BJ (cell line): ENCODE data around the gene ACSBG1. TPM values are rescaled to one million over a fixed set of nuclear protein-coding genes. Genes with fewer than 3 reads are reported as not detected.

Source experiments
- CTCF ChIA-PET: fragments of 350-600 bp; formaldehyde crosslinking; extraction: SDS; loops from one replicate; lab custom pipeline; 2021; ENCODE audit warnings: antibody characterized with exemption, inconsistent platforms; lab: Yijun Ruan, JAX
- POLR2A ChIA-PET: fragments of 300-600 bp; sonication (Branson Sonifier 250); formaldehyde crosslinking; extraction: SDS; loops from one replicate; lab custom pipeline; 2021; ENCODE audit warnings: antibody characterized with exemption; lab: Charles Lee
- DNase-seq: peaks from one replicate; pipeline ENCODE4 v3.0.0-alpha.2; 2011; ENCODE audit warnings: low read depth
- H3K27me3 ChIP-seq: 2 replicates; pipeline ENCODE4 v1.6.0; 2011; ENCODE audit warnings: low read length; ENCODE audit not compliant: control insufficient read depth, insufficient read depth
- H3K36me3 ChIP-seq: 2 replicates; pipeline ENCODE4 v1.5.1; 2011; ENCODE audit warnings: low read length; ENCODE audit not compliant: control insufficient read depth, insufficient read depth
- H3K4me3 ChIP-seq: 2 replicates; pipeline ENCODE4 v1.5.1; 2011; ENCODE audit warnings: low read depth, mild to moderate bottlenecking, control low read depth, low read length
- CTCF ChIP-seq: IDR thresholded peaks from 2 replicates; pipeline ENCODE4 v1.5.1; 2011; ENCODE audit warnings: low read depth, mild to moderate bottlenecking, control low read depth, inconsistent platforms, low read length, moderate library complexity; ENCODE audit not compliant: insufficient read depth
- polyA plus RNA-seq: library from polyadenylated mRNA; depleted of rRNA; stranded (reverse); fragments of >200 nt; gene quantifications from 2 replicates; pipeline ENCODE4 v1.2.3, GENCODE V29; 2011; rRNA removed

ACSBG1 gene
- polyA plus RNA-seq, 1 experiment, result 0.01 TPM

- ChIA-PET POLR2A (no interaction called here), CTCF (interaction anchor here (0.9 to 2.3 kb wide), 5 partner anchors 10 to 162 kb away, joined by 3 to 13 read pairs (median 4); no protein-coding TSS in a partner anchor)
- no peak for TF ChIP-seq CTCF
- Histone ChIP-seq H3K27me3 (no peaks in the 10 kb centered on the region), H3K4me3 (no peak overlapping the region), H3K36me3 (no peaks in the 10 kb centered on the region)
- DNase-seq, result no peak
Observed at GRCh38 chr15:78127882-78128281, 106.5 kb downstream of the ACSBG1 start.

DNA sequence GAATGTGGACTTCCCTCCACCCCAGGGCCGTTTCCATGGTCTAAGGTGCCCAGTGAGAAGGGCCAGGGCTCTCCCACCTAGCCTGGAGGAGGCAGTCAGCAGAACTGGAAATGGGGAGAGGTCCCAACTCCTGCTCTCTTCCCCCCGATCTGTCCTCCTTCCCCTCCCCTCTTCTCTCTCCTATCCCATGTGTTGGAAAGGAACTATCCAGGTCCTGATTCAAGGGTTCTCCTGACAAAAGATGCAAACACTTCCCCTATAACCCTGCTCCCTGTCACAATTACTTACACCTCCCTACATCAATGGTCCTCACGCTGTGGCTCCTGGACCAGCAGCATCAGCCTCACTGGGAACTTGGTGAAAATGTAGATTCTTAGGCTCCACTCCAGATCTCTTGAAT lies 109.1 kb downstream of the ACSBG1 start:
- Histone ChIP-seq H3K36me3 (no peaks in the 10 kb centered on the region), H3K27me3 (no peaks in the 10 kb centered on the region), H3K4me3 (no peak overlapping the region)
- ChIA-PET CTCF (interaction anchor here (1.5 to 2.1 kb wide), 2 partner anchors 116 to 157 kb away, joined by 6 to 8 read pairs; no protein-coding TSS in a partner anchor), POLR2A (no interaction called here)
- no peak for DNase-seq
- no peak for TF ChIP-seq CTCF

DNA sequence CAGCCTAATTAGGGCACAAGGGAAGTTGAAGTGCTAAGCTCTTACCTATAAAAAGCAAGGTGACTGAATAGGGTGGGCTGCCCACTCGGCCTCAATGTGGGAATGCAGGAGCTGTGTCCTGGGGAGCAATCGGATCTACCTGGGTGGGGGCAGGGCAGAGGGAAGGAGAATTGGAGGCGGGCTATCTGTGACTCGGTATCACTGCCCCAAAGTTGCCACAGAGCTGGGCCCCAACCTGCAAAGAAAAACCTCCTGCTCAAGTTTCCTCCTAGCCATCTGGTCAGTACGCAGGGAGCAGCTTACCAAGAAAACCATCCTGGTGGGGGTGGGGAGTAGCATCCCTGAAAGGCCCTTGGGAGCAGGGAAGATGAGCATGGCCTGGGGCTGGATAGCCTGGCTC lies 113.8 kb downstream of the ACSBG1 start:
- ChIA-PET CTCF (interaction anchor here (0.9 to 1.3 kb wide), 6 partner anchors 10 to 161 kb away, joined by 3 to 5 read pairs (median 4); no protein-coding TSS in a partner anchor), POLR2A (no interaction called here)
- no peak for TF ChIP-seq CTCF
- Histone ChIP-seq H3K4me3 (no peak overlapping the region), H3K27me3 (no peaks in the 10 kb centered on the region), H3K36me3 (no peaks in the 10 kb centered on the region)
- no peak for DNase-seq

Other genes with a start within 250 kb of the ACSBG1 start
- 37.3 and 39.8 TPM in 2 replicates for gene TBC1D2B, start 156.9 kb downstream of the ACSBG1 start, polyA plus RNA-seq
- not detected in 2 replicates for gene SH2D7, start 142.0 kb downstream of the ACSBG1 start, polyA plus RNA-seq
- gene CIB2, start 103.1 kb downstream of the ACSBG1 start, polyA plus RNA-seq, result 4.5 and 7.4 TPM in 2 replicates
- 49.3 and 76.1 TPM in 2 replicates for gene IDH3A, start 85.2 kb downstream of the ACSBG1 start, polyA plus RNA-seq
- gene DNAJA4, start 30.0 kb upstream of the ACSBG1 start, polyA plus RNA-seq, result 2.8 and 4.1 TPM in 2 replicates
- 72.8 and 73.4 TPM in 2 replicates for gene SKIC8, start 65.0 kb upstream of the ACSBG1 start, polyA plus RNA-seq
- gene CRABP1, start 105.8 kb upstream of the ACSBG1 start, polyA plus RNA-seq, result not detected in 2 replicates
- gene IREB2, start 203.7 kb upstream of the ACSBG1 start, polyA plus RNA-seq, result 11.1 and 21.7 TPM in 2 replicates